Measurements from ENCODE around the gene SCYGR3. TPM values are rescaled to one million over a fixed set of nuclear protein-coding genes. Genes with fewer than 3 reads are reported as not detected.

Gene SCYGR3, protein sequence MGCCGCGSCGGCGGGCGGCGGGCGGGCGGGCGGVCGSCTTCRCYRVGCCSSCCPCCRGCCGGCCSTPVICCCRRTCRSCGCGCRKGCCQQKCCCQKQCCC
- polyA plus RNA-seq (ENCODE audit: insufficient read length): not detected
- long read RNA-seq, donor 1: 0 reads
- long read RNA-seq, donor 2: 0 reads
- long read RNA-seq, donor 3: 0 reads
- long read RNA-seq, donor 4: 0 reads
- long read RNA-seq, donor 5: 0 reads
- long read RNA-seq, donor 6: 0 reads
- long read RNA-seq, donor 7: 0 reads
- long read RNA-seq, donor 8: 0 reads

DNA sequence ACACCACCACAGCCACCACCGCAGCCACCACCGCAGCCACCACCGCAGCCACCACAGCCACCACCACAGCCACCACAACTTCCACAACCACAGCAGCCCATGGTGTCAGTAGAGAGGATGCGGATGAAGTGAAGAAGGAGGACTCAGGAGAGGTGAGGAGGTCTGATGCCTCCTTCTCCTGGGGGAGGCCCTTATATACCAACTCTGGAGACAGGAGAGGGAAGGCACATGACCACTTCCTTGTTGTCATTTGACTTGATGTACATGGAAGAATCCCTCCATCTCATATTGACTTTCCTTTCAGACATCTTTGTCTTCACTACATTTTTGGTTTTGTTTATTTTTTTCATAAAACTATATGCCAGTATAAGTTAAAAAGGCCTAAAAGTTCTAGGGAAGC, at the start of gene SCYGR3:
Gene SCYGR3 (minus strand): TSS at position 101 of the 400 bp plus-strand sequence. CDS start 0 bp downstream, at position 101.
- DNase-seq: no peak

DNA sequence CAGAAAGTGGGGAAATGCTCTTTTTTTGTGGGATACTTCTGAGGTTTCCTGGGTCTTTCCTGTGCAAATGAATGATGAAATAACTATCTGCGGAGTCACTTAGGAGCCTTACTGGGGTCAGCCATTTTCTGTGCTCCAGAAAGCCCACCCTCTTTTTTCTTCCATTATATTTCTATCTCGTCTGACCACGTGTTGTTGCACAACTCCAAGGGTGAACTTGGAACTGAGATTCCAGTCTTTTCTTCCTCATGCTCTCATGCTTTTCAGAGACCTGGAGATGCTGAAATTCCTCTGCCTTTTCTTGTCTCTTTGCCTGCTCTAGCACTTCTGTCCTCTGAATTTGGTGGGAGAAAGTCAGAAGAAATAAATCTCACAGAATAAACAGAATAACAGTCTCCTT, 47.2 kb upstream of the SCYGR3 start:
- DNase-seq: no peak

DNA sequence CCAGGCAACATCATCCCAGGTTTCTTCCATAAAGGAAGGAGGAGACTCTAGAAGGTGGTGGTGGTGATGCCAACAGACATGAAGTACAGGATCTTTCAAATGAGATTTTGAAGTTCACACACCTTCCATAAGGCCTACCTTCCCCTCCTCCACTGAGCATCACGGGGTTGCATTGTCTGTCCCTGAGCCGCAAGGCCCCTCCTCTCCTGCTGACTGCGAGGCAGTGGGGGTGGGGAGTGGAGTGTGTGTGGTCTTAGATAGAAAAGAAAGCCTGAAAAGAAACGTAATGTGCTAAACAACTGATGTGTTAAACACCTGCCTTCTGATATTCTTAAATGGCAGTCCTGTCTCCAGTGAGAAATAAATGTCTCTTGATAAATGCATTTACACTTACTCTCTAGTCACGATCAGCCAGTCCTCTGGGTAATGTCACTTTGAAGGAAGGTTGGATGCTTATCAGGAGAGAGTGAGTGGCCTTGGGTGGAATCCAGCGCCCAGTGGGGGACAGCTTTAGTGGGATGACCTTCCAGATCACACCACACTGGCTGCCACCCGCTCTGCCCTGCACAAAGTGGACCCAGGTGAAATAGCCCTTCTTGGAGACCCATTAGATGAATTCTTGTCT, 46.5 kb upstream of the SCYGR3 start:
- no peak for DNase-seq

DNA sequence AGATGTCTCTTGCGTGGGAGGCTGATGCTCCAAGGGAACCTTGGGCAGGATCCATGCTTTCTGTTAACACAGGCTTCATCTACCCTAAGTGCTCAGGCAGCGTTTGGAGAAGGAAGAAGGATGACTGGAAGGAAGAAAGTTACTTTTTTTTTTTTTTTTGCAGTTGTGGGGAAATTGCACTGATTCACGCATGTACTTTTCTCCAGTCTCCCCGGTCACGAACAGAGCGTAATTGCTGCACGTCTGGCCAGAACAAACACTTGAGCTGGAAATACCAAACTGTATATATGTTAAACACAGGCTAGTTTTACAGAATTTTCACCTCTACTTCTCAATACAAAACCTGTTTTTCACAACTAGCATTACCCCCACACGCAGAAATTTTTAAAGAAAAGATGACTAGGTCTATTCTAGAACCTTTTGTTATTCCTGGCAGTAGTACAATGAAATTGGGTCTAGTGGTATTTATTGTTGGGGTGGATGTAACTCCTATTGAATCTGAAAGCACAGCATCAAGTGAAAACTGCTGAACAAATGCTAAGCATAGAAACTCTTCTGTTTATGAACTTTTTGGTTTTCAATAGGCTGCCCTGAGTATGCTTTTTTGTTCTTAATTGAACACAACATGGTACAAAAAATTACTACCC, 42.7 kb upstream of the SCYGR3 start:
- no peak for DNase-seq

DNA sequence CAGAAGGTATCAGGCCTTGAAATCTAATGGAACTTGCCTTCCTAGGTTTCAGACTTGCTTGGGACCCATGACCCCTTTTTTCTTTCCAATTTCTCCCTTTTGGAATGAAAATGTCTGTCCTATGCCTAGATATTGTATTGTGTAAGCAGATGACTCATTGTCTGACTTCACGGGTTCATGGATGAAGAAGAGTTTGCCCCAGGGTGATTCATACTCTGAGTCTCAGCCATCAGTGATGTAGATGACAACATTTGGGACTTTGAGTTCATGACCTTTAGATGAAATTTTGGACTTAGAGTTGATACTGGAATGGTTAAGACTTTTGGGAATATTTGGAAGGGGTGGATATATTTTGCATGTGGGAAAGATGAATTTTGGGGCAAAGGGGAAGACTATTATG, 40.8 kb upstream of the SCYGR3 start:
- DNase-seq: no peak

DNA sequence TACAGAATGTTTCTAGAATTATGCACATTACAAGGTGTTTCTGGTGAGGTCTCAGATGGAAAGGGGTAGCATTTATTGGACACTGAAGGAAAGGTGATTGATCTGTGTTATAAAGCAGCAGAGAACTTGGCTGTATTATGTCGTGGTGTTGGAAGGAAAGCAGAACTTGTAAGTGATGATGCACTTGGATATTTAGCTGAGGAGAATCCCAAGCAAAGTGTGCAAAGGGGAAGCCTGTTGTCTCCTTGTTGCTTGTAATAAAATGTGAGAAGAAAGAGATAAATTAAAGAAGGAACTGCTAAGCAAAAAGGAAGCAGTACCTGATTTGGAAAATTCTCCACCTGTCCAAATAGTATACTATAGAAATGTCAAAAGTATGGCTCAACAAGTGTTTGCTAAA, 39.8 kb upstream of the SCYGR3 start:
- DNase-seq: no peak

DNA sequence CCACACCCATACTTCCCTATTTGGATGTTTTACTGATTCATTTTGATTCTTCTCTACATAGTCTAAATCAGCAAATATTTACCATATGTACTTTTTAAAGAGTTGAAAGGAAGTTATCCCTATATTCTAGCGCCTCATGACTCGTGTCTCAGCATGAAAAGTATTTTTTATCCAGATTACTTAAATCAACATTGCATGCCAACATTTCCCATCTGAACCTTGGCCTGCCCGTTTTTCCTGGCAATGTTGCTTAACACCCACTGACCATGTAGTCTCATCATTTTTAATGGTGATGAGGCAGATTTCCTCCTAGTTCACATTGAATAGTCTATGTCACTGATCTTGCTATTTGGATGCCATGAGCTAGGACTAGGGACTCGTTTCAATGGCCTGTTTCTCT, 38.8 kb upstream of the SCYGR3 start:
- DNase-seq: no peak

DNA sequence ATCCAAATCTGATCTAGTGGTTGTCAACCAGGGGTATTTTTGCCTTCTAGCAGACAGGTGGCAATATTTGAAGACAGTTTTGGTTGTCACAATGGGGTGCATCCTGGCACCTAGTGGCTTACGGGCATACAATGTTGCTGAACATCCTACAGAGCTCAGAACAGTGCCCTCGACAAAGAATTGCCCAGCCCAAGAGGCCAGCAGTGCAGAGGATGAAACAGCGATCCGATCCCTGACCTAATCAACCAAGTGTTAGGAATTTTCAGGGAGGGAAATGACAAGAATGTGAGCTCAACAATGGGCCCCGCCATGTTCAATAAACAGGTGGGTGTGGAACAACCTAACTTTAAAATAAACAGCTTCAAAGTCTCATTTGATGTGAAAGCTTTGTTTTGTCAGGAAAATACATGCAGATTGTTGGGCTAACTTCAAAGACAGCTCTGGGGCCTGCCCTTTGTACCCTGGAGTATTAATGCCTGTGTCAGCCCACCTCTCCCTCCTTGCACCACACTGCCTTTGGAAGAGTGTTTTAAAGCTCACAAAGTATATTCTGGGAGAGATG, 29.4 kb upstream of the SCYGR3 start:
- no peak for DNase-seq

DNA sequence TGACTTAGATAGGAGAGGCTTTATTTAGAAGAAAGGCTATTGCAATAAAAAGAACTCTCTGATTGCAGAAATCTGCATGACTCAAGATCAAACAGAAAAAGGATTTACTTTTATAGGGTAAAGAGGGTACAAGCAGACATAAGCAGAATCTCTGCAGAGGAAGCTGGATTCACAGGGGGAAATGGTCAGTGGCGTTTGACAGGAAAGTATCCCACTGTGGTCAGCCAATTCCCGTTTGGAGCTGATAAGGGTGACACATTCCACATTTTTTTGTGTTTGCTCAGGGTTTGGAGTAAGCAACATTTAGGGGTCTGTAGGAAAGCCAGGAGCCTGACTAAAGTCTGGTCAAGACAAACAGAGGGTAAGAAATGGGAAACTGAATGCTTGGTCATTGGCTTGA, 28.0 kb upstream of the SCYGR3 start:
- DNase-seq: no peak

DNA sequence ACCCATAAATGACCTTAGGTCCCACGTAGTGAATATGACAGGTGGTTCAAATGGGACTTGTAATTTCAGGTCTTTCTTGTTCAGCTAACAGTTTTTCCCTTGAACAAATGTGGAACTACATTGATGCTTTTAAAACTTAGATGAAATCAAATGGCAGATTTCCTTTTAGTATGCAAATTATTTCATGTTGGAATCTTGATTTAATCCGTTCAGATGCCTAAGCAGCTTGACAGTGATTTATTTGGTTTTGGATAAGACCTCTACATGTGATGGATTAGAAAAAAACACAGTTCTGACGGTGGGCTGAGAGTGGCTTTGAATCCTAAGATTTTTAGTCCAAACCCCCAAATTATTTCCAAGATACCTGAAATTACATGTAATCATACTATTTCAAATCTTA, 19.6 kb upstream of the SCYGR3 start:
- DNase-seq: no peak

DNA sequence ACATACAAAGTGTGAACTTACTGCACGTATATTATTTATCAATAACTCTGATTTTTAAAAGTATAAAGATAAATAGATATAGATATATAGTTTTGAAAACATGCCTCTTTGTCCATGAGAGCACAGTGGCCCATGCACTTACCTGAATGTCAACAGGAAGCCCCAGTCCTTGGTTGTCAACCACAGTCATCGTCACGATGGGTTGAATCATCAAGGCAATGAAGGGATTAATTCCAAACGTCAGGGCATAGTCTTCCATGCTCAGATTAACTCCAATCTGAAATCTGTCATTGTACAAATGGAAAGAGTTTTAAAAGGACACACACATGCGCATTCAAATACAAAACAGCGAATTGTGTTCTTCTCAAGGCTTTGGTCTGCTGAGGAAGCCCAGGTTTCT, 18.2 kb upstream of the SCYGR3 start:
- DNase-seq: no peak

DNA sequence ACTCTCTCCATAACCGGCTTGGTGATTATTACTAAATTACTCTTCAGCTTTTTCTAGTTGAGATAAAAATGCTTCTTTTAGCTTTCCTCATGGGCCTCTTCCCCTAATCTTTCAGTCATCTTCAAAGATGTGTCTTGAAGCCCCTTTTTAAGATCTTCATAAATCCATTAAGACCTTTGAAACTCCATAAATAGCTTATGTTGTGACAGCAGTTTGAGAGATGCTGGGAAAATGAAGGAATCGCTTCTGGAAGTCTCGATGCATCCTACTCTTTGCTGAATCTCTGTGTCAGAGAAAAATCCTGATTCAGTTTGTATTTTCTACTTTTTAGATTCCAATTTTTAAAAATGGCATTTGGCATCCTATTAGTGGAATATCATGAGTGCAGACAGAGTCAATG, 15.7 kb upstream of the SCYGR3 start:
- DNase-seq: no peak

DNA sequence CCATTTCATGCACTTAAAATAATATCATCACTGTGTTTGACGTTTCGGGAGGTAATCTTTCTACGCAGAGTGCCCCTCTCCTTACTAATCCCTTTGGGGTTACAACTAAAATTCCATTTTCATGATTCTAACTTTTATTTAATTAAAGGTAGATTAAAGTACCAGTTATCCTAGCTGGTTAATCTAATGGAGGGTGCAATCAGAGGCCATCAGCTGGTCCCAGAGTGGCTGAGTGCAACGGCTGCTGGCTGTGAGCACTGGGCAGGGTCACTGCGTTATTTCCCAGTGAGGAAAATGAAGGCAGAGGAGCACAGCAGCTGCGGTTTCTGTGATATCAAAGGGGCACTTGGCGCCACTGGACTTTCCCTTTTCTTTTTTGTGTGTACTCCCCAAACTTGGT, 14.8 kb upstream of the SCYGR3 start:
- no peak for DNase-seq

DNA sequence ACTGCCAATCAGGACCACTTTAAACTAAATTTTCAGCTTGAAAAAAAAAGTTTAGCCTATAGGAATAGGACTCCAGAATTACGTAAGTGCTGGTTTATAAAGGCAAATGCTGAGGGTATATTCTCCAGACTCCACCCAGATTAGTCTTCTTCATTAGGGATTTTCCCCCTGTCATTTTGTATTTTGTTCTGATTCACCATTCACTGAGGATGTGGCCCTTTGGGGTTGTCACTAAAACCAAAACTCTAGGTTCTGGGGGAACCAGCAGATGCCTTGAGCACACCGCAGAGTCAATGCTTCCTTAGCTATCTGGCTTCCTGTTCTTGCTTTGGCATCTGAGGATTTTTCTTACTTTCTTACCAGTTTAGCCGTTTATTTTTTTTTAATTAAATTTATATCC, 13.1 kb upstream of the SCYGR3 start:
- DNase-seq: no peak

DNA sequence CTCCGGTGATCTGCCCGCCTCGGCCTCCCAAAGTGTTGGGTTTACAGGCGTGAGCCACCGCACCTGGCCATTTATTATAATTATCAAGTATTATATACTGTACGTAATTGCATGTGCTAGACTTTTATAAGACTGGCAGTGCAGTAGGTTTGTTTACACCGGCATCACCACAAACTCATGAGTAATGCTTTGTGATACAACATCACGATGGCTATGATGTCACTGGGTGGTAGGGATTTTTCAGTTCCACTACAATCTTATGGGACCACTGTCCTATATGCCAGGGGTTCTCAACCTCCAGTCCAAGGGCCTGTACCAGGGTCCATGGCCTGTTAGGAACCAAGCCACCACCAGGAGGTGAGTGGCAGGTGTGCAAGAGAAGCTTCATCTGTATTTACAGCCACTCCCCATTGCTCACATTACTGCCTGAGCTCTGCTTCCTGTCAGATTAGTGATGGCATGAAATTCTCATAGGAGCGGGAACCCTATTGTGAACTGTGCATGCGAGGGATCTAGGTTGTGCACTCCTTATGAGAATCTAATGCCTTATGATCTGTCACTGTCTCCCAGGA, 12.0 kb upstream of the SCYGR3 start:
- no peak for DNase-seq

DNA sequence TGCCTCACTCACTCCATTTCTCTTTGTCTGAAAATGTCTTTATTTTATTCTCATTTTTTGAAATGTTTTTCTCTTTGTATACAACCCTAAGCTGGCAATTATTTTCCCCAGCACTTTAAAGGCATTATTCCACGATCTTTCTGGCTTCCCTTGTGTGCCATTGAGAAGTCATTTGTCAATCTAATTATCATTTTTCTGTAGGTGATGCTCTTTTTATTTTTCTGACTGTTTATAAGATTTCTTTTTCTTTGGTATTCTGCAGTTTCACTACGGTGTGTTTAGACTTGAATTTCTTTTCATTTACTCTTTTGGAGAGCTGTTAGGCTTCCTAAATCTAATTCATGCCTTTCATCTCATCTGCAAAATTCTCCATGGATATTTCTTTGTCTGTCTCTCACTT, 10.8 kb upstream of the SCYGR3 start:
- no peak for DNase-seq

DNA sequence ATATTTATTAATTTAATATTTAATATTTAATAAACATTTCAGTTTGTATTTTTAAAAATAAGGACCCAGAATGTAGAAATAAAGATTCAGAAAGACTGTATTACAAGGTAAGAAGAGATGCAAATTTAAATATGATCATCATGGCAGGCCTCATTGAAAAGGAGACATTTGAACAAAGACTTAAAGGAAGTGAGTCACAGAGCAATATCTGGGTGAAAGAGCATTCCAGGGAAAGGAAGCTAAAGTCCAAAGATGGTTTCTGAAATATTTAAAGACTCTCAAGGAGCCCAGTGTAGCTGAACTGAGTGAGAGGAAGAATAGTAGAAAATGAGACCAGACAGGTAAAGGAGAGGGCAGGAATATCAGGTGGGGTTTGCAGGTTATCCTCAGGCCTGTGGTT, 8.6 kb upstream of the SCYGR3 start:
- no peak for DNase-seq

DNA sequence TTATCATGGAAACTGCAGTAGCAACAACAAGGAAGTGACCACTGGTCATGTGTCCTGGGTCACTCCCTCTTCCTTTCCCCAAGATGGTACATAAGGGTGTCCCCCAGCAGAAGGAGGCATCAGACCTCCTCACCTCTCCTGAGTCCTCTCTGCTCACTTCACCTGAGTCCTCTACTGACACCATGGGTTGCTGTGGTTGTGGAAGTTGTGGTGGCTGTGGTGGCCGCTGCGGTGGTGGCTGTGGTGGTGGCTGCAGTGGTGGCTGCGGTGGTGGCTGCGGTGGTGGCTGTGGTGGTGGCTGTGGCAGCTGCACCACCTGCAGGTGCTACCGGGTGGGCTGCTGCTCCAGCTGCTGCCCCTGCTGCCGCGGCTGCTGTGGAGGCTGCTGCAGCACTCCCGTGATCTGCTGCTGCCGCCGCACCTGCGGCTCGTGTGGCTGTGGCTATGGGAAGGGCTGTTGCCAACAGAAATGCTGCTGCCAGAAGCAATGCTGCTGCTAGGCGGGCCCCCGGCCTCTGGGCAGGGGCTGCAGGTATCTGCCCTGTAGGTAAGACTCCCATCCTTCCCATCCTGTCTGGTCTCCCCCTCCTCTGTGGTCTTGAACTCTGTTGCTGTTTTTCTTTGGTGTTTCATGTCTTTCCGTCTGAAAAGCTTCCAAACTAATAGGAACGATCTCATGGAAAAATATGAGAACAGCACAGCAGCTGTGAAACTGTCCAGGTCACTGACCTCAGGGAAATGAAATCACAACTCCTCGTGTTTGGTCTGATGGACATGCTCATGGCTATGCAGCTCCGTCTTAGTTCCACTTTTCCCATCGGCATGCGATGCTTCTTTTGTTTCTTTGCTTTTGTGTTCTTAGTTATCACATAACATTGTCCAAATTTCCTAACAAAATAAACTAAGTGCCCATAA, 2.9 kb upstream of the SCYGR3 start, which contains the start of gene SCYGR4:
Gene SCYGR4 (plus strand): TSS at position 183 of the 915 bp plus-strand sequence. CDS start 0 bp downstream, at position 183.
- DNase-seq: no peak

DNA sequence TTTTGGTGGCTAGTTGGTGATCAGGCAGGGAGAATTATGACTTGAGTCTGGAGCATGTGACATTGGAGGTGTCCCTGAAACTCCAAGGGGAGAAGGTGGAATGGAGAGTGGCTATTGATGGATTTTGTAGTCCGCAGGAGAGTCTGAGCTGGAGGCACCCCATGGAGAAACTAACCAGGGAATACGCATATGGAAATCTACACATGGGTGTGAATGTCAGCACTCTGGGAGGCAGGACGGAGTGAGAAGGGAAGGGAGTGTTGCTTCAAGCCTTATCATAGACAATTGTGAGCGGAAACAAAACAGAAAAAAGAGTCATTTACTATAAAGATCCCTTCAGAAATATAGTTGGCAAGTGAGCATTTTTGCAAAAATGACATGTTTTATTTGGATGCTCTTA, 2.0 kb upstream of the SCYGR3 start:
- DNase-seq: no peak

DNA sequence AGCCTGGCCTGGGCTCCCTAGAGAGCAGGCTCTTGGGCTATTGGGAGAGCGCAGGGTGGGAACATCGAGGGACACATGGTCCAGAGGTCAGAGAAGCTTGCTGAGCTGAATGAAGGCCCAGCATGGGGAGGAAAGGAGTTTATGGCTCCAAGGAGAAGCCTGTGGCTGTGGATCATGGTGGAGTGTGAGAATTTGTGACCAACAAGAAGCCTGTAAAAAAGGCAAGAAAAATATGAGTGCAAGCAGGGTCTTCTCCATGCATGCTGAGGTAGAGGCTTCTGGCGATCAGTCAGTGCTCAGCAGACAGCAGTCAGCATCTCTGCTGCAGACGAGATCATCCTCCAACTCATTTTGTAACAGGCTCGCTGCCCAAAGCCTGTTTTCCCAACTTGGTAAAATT, 1.3 kb upstream of the SCYGR3 start:
- DNase-seq: no peak

DNA sequence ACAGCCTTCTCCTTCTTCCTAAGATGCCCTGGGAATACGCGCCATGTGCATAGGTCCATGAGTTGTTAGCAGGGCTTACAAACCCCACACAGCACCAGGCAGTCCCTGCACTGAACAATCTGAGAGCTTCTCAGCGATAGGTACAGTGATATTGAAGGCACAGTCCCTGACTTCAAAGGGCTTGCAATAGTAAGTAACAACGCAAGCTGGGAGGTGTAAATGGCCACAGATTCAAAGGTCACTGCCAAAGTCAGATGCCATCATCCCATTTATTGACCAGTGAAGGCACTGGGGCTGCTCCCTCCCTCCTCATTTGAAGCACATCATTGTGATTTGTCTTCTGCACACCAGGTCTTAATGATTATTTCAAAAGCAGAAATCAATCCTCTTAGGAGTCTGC, 541 bp upstream of the SCYGR3 start:
- DNase-seq: no peak

DNA sequence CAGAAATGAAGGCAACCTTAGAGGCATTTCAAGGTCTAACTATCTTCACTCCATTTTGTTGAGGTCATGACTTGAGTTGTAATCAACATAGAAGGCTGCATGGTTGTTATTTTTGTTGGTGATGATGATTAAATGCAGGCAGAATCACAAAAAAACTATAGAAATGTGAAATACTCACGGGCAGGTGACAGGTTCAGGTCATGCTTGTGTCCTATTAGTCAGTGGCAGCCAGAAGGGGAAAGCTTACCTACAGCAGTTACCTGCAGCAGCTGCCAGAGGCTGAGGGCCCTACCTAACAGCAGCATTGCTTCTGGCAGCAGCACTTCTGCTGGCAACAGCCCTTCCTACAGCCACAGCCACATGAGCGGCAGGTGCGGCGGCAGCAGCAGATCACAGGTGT, 394 bp downstream of the SCYGR3 start:
- DNase-seq: no peak

Measured in left kidney (tissue), 8 donors.